Testis (tissue), 2 donors: Measurements from ENCODE around the gene THADA.

Experiments used
- CTCF ChIP-seq, 3 experiments: fragments of 450-650 bp in 2 of 3; fragments of 200-600 bp in 1 of 3; sonication (generic) in 1 of 3; IDR thresholded peaks; one replicate each; pipeline ENCODE4 v1.5.1; 2016 to 2019; ENCODE audit warnings: antibody characterized with exemption in 3 of 3, mild to moderate bottlenecking in 2 of 3, moderate library complexity in 1 of 3
- POLR2A ChIP-seq: fragments of 450-650 bp; IDR thresholded peaks from one replicate; pipeline ENCODE4 v1.6.1; 2017; ENCODE audit warnings: antibody characterized with exemption, mild to moderate bottlenecking, moderate library complexity

GRCh38 chr2:43438342-43438741, 157.5 kb downstream of the THADA start:
- no peak for TF ChIP-seq CTCF (IDR thresholded peaks at IDR 0.05)
- no peak for TF ChIP-seq POLR2A
